C4-2B (cell line): ENCODE results near the gene ADIPOR1.

ENCODE experiments used
- H3K27ac ChIP-seq: fragments of 450-650 bp; 2 replicates; pipeline ENCODE4 v1.5.1; 2017
- ZFX ChIP-seq: fragments of 450-650 bp; IDR thresholded peaks from 2 replicates; pipeline ENCODE4 v1.6.1; 2017
- TF ChIP-seq, protein P1 (sequence below): fragments of 450-650 bp; conservative IDR thresholded peaks from 2 replicates; pipeline ENCODE4 v1.5.1; 2017; ENCODE audit warnings: mild to moderate bottlenecking

Gene ADIPOR1

GRCh38 chr1:202968351-202968750 is 10.2 kb upstream of the ADIPOR1 start:
- TF ChIP-seq, protein P1, sequence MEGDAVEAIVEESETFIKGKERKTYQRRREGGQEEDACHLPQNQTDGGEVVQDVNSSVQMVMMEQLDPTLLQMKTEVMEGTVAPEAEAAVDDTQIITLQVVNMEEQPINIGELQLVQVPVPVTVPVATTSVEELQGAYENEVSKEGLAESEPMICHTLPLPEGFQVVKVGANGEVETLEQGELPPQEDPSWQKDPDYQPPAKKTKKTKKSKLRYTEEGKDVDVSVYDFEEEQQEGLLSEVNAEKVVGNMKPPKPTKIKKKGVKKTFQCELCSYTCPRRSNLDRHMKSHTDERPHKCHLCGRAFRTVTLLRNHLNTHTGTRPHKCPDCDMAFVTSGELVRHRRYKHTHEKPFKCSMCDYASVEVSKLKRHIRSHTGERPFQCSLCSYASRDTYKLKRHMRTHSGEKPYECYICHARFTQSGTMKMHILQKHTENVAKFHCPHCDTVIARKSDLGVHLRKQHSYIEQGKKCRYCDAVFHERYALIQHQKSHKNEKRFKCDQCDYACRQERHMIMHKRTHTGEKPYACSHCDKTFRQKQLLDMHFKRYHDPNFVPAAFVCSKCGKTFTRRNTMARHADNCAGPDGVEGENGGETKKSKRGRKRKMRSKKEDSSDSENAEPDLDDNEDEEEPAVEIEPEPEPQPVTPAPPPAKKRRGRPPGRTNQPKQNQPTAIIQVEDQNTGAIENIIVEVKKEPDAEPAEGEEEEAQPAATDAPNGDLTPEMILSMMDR = no peak
- TF ChIP-seq ZFX = no peak
- H3K27ac ChIP-seq = no peak overlapping the region

DNA sequence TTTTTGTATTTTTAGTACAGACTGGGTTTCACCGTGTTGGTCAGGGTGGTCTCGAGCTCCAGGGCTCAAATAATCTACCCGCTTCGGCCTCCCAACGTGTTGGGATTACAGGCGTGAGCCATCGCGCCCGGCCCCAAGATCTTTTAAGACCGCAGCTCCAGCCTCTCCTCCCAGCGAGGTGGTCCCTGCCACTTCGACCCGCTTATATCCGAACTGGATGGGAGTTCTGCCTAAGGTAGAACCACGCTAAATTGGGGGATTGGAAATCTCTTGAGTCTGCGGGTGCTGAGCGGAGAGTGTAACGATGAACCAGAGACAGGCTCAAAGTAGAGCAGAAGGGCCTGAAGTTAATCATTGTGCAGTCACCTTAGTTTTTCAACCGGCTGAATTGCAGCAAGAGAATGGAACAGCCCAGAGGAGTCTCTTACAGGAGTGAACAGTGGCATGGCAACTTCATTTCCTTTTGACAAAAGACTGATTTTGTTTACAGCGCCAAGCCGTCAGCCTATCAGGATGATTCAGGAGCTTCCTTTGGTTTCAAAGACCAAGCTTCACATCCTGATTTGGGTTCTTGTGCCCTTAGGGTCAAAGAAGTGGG is 9.7 kb upstream of the ADIPOR1 start:
- TF ChIP-seq, protein P1 = no peak
- no peak for TF ChIP-seq ZFX
- H3K27ac ChIP-seq = peak overlapping the region; percentile 92; the same call in 1 of the 2 replicates

GRCh38 chr1:202966006-202966898 is 8.1 kb upstream of the ADIPOR1 start:
- peak overlapping the region; percentile 92 for H3K27ac ChIP-seq
- TF ChIP-seq, protein P1 = no peak
- TF ChIP-seq ZFX = no peak

GRCh38 chr1:202965422-202965821 is 7.3 kb upstream of the ADIPOR1 start:
- TF ChIP-seq, protein P1 = no peak
- no peak for TF ChIP-seq ZFX
- H3K27ac ChIP-seq = no peak overlapping the region

- no peak overlapping the region for H3K27ac ChIP-seq
- TF ChIP-seq ZFX = no peak
- TF ChIP-seq, protein P1 = no peak
These were observed 6.8 kb upstream of the ADIPOR1 start for GRCh38 chr1:202964791-202965410.

DNA sequence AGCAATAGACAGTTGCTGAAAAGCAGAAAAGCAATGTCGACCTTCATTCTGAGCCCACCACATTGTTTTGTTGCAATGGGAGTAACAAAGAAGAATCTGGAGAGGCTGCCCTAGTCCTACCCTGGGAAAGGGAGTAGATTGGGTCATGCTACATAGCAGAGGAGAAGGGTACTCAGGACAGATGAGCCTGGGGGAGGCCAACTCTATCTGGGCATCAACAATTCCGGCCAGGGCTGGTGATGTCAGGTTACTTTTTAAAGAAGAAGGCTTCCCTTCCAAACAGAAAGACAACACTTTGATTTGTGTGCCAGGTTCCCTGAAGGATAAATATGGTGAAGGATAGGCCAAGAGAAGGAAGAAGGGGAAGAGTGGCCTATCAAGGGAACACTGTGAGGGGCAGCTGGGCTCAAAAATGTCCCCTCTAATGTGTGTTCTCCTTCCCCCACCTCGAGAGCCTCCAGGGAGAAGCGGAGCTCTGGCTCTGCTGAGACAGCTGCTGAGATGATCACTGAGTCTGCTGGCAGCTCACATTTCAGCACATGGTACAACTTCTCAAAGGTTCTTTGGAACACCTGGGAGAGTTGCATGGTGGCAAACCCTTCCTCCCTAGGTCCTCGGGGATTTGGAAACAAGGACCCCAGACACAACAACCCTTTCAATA is 3.2 kb upstream of the ADIPOR1 start:
- no peak overlapping the region for H3K27ac ChIP-seq
- TF ChIP-seq, protein P1 = no peak
- no peak for TF ChIP-seq ZFX
